ENCODE results near the gene AACS.

GRCh38 chr12:125124320-125124966, 59.2 kb downstream of the AACS start:
- no peak for TF ChIP-seq POLR2A (IDR thresholded peaks at IDR 0.05)
- TF ChIP-seq CTCF (IDR thresholded peaks at IDR 0.05): no peak

Measured in right lobe of liver (tissue), 4 donors.